NCI-H2196 treated with DMSO at 0.1 percent for 48 hours (cell line): ENCODE results near the gene SLC12A5.

Experiments used
- DNase-seq: peaks from one replicate; lab custom pipeline; 2025; ENCODE audit not compliant: unreplicated experiment; lab: John Stamatoyannopoulos, UW

Gene SLC12A5

DNA sequence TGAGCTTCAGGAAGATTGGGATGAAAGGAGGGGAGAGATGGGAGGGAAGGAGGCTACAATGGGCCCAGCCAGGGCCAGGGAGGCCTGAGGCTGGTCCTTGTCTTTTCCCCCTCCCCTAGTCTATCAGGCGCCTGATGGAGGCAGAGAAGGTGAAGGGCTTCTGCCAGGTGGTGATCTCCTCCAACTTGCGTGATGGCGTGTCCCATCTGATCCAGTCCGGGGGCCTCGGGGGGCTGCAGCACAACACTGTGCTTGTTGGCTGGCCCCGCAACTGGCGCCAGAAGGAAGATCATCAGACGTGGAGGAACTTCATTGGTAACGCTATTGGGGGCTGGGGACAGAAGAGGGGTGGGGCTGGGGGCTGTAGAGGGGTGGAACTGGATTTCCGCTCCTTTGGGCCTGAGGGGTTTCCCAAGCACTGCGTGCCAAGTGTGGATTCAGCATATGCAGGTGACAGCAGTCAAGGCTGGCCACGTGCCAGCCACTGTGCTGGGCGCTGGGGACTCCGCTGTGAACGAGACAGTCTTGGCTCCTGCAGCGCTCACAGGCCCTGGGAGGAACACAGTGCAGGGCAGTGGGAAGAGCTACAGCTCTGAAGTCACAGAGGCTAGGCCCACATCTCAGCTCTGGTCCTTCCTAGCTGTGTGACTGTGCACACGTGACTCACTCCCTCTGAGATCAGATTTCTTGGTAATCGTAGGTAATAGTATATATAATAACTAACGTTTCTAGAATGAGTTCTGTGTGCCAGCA is 22.7 kb downstream of the SLC12A5 start:
- no peak for DNase-seq

DNA sequence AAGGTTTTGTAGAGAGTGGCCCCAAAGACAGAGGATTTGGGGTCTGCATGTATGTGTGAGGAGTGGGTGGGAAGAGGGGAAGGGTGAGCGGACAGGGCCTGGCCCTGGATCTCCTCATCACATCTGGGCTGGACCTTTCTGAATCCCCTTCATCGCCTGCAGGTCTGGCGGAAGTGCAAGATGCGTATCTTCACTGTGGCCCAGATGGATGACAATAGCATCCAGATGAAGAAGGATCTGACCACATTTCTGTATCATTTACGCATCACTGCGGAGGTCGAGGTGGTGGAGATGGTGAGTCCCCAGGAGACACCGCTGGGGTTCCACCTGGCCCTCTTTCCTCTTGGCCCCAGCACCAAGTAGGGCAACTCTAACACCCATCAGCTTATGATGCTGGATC is 24.4 kb downstream of the SLC12A5 start:
- DNase-seq: no peak

- no peak for DNase-seq
These were observed 25.6 kb downstream of the SLC12A5 start for GRCh38 chr20:46054606-46055005.

DNA sequence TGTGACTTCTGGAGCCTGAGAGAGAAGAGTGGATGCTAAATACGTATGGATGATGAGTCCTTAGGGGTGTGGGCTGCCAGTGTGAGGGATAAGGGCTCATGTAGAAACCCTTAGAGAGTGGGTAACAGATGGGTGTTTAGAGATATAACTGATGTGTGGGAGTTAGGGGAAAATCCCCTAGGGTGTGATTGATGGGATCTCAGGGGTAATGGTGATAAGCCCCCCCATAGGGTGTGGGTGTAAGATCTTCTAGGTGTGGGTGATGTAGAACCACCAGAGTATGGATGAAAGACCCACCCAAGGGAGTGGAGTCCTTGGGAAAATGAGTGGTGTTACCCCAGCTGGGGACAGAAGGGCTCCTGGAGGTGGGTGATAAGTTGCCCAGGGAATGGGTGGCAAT is 26.3 kb downstream of the SLC12A5 start:
- DNase-seq: no peak

GRCh38 chr20:46056027-46056833 is 27.2 kb downstream of the SLC12A5 start:
- DNase-seq: no peak

DNA sequence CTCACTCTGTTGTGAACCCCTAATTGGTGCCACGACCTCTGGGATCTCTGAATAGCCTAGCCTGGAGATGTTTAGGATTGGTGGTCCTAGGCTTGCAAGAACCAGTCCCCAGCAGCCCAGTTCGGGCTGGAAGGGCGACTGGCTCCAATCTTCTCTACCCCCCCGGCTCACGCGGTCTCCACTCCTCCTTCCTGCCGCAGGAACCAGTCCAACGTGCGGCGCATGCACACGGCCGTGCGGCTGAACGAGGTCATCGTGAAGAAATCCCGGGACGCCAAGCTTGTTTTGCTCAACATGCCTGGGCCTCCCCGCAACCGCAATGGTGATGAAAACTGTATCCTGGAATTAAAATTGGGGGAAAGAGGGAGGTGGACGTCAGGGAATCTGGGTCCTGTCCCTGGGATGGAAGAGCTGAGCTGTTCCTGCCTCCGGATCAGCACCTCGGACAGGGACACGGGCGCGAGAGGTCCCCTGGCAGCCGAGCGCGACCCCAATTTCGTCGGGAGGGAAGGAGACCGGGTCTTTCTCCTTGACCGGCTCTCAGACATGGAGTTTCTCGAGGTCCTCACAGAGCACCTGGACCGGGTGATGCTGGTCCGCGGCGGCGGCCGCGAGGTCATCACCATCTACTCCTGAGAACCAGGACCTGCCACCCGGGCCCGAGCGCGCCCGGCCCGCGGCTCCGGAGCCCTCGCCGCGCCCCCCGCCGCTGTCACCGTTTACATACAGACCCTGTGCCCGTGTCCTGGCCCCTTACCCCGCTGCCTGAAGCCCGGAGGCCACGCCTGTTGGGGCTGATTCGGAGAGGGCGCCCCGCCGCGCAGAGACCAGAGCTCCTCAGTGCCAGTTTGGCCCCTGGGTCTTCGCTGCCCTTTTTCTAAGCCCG is 28.2 kb downstream of the SLC12A5 start:
- no peak for DNase-seq

GRCh38 chr20:46057856-46058598 is 29.0 kb downstream of the SLC12A5 start:
- no peak for DNase-seq

- DNase-seq: no peak
These were observed 29.7 kb downstream of the SLC12A5 start for GRCh38 chr20:46058599-46059281.

DNA sequence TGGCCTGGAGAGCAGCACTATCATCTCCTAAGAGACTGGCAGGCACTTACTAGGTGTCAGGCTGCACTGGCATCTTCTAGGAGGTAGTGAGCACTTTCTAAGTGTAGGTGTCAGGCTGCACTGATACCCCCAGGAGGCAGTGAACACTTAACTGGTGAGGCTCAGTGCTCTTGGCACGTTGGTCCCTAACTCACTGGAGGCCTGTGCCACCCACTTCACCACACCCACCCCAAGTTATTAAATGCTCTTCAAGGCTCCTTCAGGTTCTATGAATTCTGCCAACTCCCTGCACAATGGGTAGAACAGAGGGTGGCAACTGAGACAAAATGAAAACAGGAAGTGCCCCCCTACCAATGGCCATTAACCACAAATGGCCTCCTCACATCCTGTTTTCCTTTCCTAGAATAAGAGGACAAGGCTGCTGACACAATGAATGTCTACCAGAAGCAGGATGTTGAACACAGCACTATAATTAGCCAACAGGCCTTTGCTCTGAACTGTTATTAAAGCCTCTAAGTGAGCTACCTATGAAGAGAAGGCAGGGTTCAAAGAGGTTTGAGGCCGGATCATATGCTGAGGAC is 31.4 kb downstream of the SLC12A5 start:
- DNase-seq: no peak

- no peak for DNase-seq
These were observed 32.0 kb downstream of the SLC12A5 start for GRCh38 chr20:46060975-46061374.

DNA sequence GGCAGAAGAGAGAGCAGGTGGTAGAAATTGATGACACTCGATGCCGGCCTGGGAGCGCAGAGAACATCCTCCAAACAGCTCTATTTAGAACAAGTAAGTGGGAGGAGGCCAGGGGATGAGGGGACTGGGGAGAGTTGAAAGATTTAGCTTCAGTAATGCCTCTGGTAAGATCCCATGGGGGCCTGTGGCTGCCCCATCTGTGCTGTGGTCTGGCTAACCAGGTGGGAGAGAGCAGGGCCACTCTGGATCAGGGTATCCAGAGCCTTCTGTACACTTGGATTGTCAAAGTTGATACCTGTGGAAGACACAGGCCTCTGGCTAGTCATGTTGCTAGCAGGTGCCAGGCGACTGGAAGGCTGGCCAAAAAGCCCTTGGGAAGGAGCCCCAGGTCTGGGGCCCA is 33.1 kb downstream of the SLC12A5 start:
- DNase-seq: no peak

DNA sequence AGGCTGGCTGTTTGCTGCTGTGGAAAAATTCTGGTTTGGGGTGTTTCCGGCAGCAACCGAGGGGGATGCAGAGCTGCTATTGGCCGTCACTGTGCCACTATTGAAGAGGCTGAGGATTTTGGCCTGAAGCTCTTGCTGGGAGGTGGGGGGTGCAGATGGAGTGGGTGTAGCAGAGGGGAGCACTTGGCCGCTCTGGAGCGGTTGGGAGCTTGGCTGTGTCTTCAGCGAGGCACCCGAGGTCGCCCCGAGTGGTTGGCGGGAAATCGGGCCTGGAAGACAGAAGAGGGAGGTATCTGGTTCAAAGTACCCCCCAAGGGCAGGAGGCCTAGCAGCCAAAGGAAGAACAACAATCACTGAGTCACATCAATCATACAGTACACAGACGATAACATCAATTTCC is 33.6 kb downstream of the SLC12A5 start:
- no peak for DNase-seq

DNA sequence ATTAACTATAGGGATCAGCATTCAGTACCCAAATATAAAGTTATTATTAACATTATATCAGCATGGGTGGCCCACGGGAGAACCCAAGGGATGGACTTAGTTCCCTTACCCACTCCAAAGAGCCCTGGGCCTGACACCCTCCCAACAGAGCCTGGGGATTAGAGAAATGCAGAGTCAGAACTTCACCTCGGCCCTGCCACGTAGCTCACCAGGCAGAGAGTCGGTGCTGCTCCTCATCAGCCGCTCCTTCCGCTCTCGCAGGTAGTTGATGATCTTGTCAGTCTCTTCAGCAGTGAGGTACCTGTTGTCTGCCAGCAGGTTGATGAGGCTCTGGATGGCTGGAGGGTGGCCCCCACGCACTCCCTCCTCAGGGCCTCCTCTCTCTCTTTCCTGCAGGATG is 34.1 kb downstream of the SLC12A5 start:
- no peak for DNase-seq

DNA sequence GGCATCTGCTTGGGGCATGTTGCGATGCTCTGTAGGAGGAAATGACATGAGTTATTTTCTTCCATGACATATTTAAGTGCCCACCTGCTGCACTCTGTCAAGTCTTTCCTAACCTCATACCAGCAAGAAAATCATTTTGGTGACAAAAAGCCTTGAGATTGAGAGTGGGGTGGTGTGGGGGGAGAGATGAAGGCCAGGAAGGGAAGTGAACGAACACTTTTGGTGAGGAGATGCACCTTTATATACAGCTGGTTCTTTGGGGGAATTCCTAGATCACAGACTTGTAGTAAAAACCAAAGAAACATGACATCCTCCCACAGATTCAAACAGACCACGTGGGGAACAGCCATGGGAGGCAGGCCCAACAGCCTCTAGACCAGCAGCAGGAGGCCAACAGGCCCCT is 34.6 kb downstream of the SLC12A5 start:
- DNase-seq: no peak

- no peak for DNase-seq
These were observed 36.0 kb downstream of the SLC12A5 start for GRCh38 chr20:46065006-46065405.

DNA sequence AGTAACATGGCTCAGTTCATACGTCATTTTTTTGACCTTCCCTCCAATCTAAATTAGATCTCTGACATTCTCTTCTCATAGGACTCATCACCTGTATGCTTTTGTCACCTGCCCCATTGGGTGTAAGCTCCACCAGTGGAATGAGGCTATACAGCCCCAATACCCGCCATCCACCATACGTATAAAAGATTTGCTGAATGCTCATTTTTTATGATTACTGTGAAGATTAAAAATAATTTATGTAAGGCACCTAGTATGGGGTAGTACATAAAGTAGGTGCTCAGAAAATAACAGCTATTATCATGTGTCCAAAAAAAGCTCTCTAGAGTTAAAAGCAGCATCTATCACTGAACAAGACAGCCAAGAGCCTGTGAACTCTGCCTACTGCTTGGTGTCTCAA is 36.7 kb downstream of the SLC12A5 start:
- DNase-seq: no peak

DNA sequence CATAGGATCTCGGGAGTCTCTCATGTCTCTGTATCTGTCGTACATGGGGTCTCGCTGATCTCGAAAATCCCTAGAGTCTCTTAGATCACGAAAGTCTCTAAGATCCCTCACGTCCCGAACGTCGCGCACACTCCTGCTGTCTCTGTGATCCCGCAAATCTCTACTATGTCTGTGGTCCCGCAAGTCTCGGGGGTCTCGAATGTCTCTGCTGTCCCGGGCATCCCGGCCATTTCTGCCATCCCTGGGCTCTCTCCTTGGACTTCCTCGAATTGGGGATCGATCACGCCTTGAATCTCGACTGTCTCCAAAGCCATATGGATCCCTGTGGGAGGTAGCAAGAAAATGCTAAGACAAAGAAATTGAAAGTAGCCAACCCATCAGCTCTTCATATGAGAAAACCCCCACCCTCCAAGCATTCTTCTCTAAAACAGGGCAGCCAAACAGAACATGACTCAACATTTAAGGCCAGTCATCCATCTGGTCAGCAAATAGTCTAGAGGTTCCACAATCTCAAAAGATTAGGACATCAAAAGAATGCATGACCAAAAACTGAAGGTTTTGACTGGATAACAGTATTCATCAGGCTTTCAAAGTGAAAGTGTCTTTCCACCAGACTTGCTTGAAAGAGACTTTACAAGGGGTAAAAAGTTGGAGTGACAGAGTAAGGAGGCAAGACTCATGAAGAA is 41.3 kb downstream of the SLC12A5 start:
- DNase-seq: no peak

- no peak for DNase-seq
These were observed 42.6 kb downstream of the SLC12A5 start for GRCh38 chr20:46071573-46071972.

- DNase-seq: no peak
These were observed 44.0 kb downstream of the SLC12A5 start for GRCh38 chr20:46073024-46073423.
